A673 (cell line): ENCODE results near the gene NFASC. TPM values are rescaled to one million over a fixed set of nuclear protein-coding genes. Genes with fewer than 3 reads are reported as not detected.
A peak's percentile ranks its signal among the peaks of the same experiment; 100 is the strongest.

Experiments
- BruUV-seq: library from RNA; stranded (reverse); fragments of 400-500 nt; replicated peaks from 2 replicates; lab custom pipeline; 2021; lab: Mats Ljungman, UMichigan
- CTCF ChIA-PET: fragments of 300-600 bp; sonication (Branson Sonifier 250); formaldehyde crosslinking; loops from one replicate; lab custom pipeline; 2022; ENCODE audit warnings: antibody characterized with exemption; lab: Charles Lee
- POLR2A ChIA-PET: fragments of 300-600 bp; sonication (Branson Sonifier 250); formaldehyde crosslinking; loops from one replicate; lab custom pipeline; 2022; ENCODE audit warnings: antibody characterized with exemption; ENCODE audit not compliant: low non-redundant PET; lab: Charles Lee
- DNase-seq: peaks from one replicate; pipeline ENCODE4 v3.0.0-alpha.2; 2015; ENCODE audit warnings: low spot score
- H3K27ac ChIP-seq: fragments of 200-600 bp; sonication (generic); 2 replicates; pipeline ENCODE4 v1.5.1; 2016; ENCODE audit warnings: mixed run types, low read depth, mild to moderate bottlenecking, mixed read lengths, antibody characterized with exemption, low read length; ENCODE audit not compliant: poor library complexity, severe bottlenecking
- H3K27me3 ChIP-seq: fragments of 200-600 bp; sonication (generic); replicated peaks from 2 replicates; pipeline ENCODE4 v1.6.1; 2017; ENCODE audit warnings: mixed run types, low read depth, mild to moderate bottlenecking, mixed read lengths, antibody characterized with exemption, low read length; ENCODE audit not compliant: insufficient read depth, poor library complexity
- H3K36me3 ChIP-seq: fragments of 200-600 bp; sonication (generic); 2 replicates; pipeline ENCODE4 v1.6.1; 2016; ENCODE audit warnings: mixed run types, mild to moderate bottlenecking, mixed read lengths, antibody characterized with exemption, low read length; ENCODE audit not compliant: insufficient read depth, poor library complexity, severe bottlenecking
- H3K4me1 ChIP-seq: fragments of 200-600 bp; sonication (generic); 2 replicates; pipeline ENCODE4 v1.6.1; 2017; ENCODE audit warnings: mixed run types, mild to moderate bottlenecking, mixed read lengths, antibody characterized with exemption, low read length; ENCODE audit not compliant: insufficient read depth, poor library complexity, severe bottlenecking
- H3K4me3 ChIP-seq: fragments of 200-600 bp; sonication (generic); 2 replicates; pipeline ENCODE4 v1.5.1; 2016; ENCODE audit warnings: low read depth, mixed run types, mild to moderate bottlenecking, mixed read lengths, low read length; ENCODE audit not compliant: poor library complexity, severe bottlenecking
- H3K9me3 ChIP-seq: fragments of 200-600 bp; sonication (generic); 2 replicates; pipeline ENCODE4 v1.6.1; 2016; ENCODE audit warnings: mixed run types, low read depth, mild to moderate bottlenecking, mixed read lengths, antibody characterized with exemption, low read length; ENCODE audit not compliant: poor library complexity, severe bottlenecking
- CTCF ChIP-seq: fragments of 300-800, 200-600 bp; sonication (generic); conservative IDR thresholded peaks from 2 replicates; pipeline ENCODE4 v1.5.1; 2017; ENCODE audit warnings: low read depth, mild to moderate bottlenecking, antibody characterized with exemption, low read length, moderate library complexity, mixed read lengths
- EZH2 ChIP-seq: fragments of 200-600 bp; sonication (generic); IDR thresholded peaks from 2 replicates; pipeline ENCODE4 v1.6.1; 2017; ENCODE audit warnings: borderline replicate concordance, low read depth, mild to moderate bottlenecking, mixed read lengths, antibody characterized with exemption, low read length; ENCODE audit not compliant: poor library complexity, severe bottlenecking
- intact Hi-C: fragments of 100-400 bp; cut with micrococcal nuclease; formaldehyde crosslinking; loops from one replicate; pipeline ENCODE4 v1.10.0; 2022; ENCODE audit not compliant: unreplicated experiment
- total RNA-seq: library from RNA; stranded (reverse); gene quantifications from 2 replicates; pipeline ENCODE4 v1.2.3, GENCODE V29; 2021

NFASC gene
- total RNA-seq, 1 experiment from 2014 or later, result 0.24 TPM

- intact Hi-C loops, result no loop called here
- DNase-seq, result no peak
- no TSS peak for BruUV-seq
- ChIA-PET POLR2A (no interaction called here), CTCF (no interaction called here)
- Histone ChIP-seq H3K27me3 (no peaks in the 10 kb centered on the region), H3K27ac (no peak overlapping the region), H3K4me3 (no peak overlapping the region), H3K36me3 (no peaks in the 10 kb centered on the region), H3K4me1 (peaks cover 5% of the 10 kb centered on the region), H3K9me3 (no peaks in the 10 kb centered on the region)
- TF ChIP-seq EZH2 (no peak), CTCF (no peak)
Measured at GRCh38 chr1:205009670-205010069, 139.0 kb downstream of the NFASC start.

DNA sequence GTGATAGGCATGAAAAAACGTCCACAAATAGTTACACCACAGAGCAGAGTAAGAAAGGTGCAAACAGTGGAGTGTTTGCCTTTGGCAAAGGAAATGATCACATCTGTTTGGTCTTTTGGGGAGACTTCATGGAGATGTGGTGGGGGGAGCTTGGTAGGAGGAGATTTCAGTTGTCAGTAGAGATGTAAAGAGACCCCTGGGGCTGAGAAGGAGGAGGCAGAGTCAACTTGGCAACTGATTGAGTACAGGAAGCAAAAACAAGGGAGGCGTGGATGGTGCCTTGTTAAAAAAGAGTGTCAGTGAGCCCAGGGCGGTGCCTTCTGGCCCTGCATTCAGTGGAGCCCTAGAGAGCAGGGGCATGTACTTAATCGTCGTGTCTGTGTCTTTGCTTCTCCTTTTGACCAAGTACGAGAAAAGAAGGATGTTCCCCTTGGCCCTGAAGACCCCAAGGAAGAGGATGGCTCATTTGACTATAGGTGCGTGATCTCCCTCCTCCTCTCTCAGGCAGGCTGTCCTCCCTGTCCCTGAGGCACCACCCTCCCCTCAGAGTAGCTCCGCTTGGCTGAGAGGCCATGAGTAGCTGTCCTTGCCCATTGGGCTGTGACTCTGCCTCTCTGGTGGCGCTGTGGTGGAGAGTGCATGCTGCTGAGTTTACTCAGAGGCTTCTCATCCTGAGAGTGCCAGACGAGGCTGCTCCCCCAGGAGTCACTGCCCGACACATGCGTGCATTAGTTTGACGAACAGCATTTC is 141.9 kb downstream of the NFASC start:
- no peak for DNase-seq
- ChIA-PET POLR2A (no interaction called here), CTCF (no interaction called here)
- no peak for TF ChIP-seq CTCF
- no peak for TF ChIP-seq EZH2
- Histone ChIP-seq H3K4me3 (no peak overlapping the region), H3K4me1 (peaks cover 5% of the 10 kb centered on the region), H3K9me3 (no peaks in the 10 kb centered on the region), H3K36me3 (no peaks in the 10 kb centered on the region), H3K27me3 (no peaks in the 10 kb centered on the region), H3K27ac (no peak overlapping the region)
- intact Hi-C loops, result no loop called here
- no TSS peak for BruUV-seq

- peak; percentile 54 for DNase-seq
- intact Hi-C loops, result no loop called here
- H3K27ac ChIP-seq, result no peak overlapping the region
- H3K4me1 ChIP-seq, result peaks cover 5% of the 10 kb centered on the region
- H3K4me3 ChIP-seq, result no peak overlapping the region
- CTCF ChIA-PET, result no interaction called here
- H3K9me3 ChIP-seq, result no peaks in the 10 kb centered on the region
- H3K27me3 ChIP-seq, result no peaks in the 10 kb centered on the region
- POLR2A ChIA-PET, result no interaction called here
- TF ChIP-seq EZH2 (no peak), CTCF (no peak)
- no TSS peak for BruUV-seq
- H3K36me3 ChIP-seq, result no peaks in the 10 kb centered on the region
Measured at GRCh38 chr1:205013683-205014367, 143.2 kb downstream of the NFASC start.
